ENCODE data around the gene LDLRAD2. TPM values are rescaled to one million over a fixed set of nuclear protein-coding genes. Genes with fewer than 3 reads are reported as not detected.

Gene LDLRAD2
- total RNA-seq, 1 donor from 2014 or later: 0.14 TPM

DNA sequence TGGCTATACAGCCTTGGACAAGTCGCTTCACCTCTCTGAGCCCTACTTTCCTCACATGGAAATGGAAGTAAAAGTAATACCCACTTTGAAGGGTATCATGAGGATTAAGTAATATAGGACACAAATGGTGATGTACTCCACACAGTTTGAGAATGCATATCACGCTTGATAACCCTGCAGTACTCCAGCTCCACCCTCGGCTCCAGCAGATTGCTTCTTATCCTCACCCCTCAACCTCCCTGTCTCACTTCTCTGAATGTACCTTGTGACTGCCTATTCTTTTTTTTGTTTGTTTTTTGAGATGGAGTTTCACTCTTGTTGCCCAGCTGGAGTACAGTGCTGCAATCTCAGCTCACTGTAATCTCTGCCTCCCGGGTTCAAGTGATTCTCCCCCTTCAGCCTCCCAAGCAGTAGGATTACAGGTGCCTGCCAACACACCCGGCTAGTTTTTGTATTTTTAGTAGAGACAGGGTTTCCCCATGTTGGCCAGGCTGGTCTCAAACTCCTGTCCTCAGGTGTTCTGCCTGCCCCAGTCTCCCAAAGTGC, 55.5 kb downstream of the LDLRAD2 start:
- Mint-ChIP-seq H3K36me3 (ENCODE audit: low read depth, unreplicated experiment) (peaks cover 26% of the 10 kb centered on the region), H3K27me3 (ENCODE audit: low read depth, unreplicated experiment) (no peaks in the 10 kb centered on the region), H3K4me1 (ENCODE audit: low read depth, unreplicated experiment) (peaks cover 4% of the 10 kb centered on the region), H3K27ac (ENCODE audit: unreplicated experiment) (no peak overlapping the region), H3K4me3 (ENCODE audit: unreplicated experiment) (no peak overlapping the region), H3K9me3 (ENCODE audit: unreplicated experiment) (no peaks in the 10 kb centered on the region)
- no peak for FAIRE-seq
- Histone ChIP-seq H3K27me3 (ENCODE audit: insufficient read depth, low read length) (no peaks in the 10 kb centered on the region), H2AFZ (ENCODE audit: low read depth, low read length) (no peak overlapping the region), H3K4me2 (ENCODE audit: low read length) (no peak overlapping the region), H3K9ac (ENCODE audit: low read length) (no peak overlapping the region), H3K36me3 (ENCODE audit: insufficient read depth, low read length) (peaks cover 9% of the 10 kb centered on the region), H3K4me3 (ENCODE audit: insufficient read depth, low read depth, low read length) (no peak overlapping the region), H4K20me1 (ENCODE audit: insufficient read depth, low read length) (peaks cover 44% of the 10 kb centered on the region), H3K27ac (ENCODE audit: low read depth, low read length) (no peak overlapping the region), H3K79me2 (ENCODE audit: insufficient read depth, low read length) (no peaks in the 10 kb centered on the region), H3K4me1 (ENCODE audit: insufficient read depth, low read length) (peaks cover 13% of the 10 kb centered on the region), H3K9me3 (ENCODE audit: insufficient read depth, low read depth, low read length) (no peaks in the 10 kb centered on the region)
- DNase-seq (ENCODE audit: low read depth): no peak
- no peak for TF ChIP-seq EZH2 (IDR thresholded peaks at IDR 0.05; ENCODE audit: insufficient read depth, low read length)
- TF ChIP-seq, protein P1, sequence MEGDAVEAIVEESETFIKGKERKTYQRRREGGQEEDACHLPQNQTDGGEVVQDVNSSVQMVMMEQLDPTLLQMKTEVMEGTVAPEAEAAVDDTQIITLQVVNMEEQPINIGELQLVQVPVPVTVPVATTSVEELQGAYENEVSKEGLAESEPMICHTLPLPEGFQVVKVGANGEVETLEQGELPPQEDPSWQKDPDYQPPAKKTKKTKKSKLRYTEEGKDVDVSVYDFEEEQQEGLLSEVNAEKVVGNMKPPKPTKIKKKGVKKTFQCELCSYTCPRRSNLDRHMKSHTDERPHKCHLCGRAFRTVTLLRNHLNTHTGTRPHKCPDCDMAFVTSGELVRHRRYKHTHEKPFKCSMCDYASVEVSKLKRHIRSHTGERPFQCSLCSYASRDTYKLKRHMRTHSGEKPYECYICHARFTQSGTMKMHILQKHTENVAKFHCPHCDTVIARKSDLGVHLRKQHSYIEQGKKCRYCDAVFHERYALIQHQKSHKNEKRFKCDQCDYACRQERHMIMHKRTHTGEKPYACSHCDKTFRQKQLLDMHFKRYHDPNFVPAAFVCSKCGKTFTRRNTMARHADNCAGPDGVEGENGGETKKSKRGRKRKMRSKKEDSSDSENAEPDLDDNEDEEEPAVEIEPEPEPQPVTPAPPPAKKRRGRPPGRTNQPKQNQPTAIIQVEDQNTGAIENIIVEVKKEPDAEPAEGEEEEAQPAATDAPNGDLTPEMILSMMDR (IDR thresholded peaks at IDR 0.05; ENCODE audit: insufficient read depth, low read depth, low read length): no peak

- FAIRE-seq: no peak
- Histone ChIP-seq H4K20me1 (ENCODE audit: insufficient read depth, low read length) (peaks cover 43% of the 10 kb centered on the region), H3K36me3 (ENCODE audit: insufficient read depth, low read length) (peaks cover 6% of the 10 kb centered on the region), H3K27me3 (ENCODE audit: insufficient read depth, low read length) (no peaks in the 10 kb centered on the region), H3K79me2 (ENCODE audit: insufficient read depth, low read length) (no peaks in the 10 kb centered on the region), H3K4me2 (ENCODE audit: low read length) (no peak overlapping the region), H3K4me3 (ENCODE audit: insufficient read depth, low read depth, low read length) (no peak overlapping the region), H3K9ac (ENCODE audit: low read length) (no peak overlapping the region), H3K4me1 (ENCODE audit: insufficient read depth, low read length) (peaks cover 13% of the 10 kb centered on the region), H3K27ac (ENCODE audit: low read depth, low read length) (no peak overlapping the region), H3K9me3 (ENCODE audit: insufficient read depth, low read depth, low read length) (no peaks in the 10 kb centered on the region), H2AFZ (ENCODE audit: low read depth, low read length) (no peak overlapping the region)
- no peak for DNase-seq (ENCODE audit: low read depth)
- Mint-ChIP-seq H3K27ac (ENCODE audit: unreplicated experiment) (no peak overlapping the region), H3K36me3 (ENCODE audit: low read depth, unreplicated experiment) (peaks cover 25% of the 10 kb centered on the region), H3K9me3 (ENCODE audit: unreplicated experiment) (no peaks in the 10 kb centered on the region), H3K4me3 (ENCODE audit: unreplicated experiment) (no peak overlapping the region), H3K4me1 (ENCODE audit: low read depth, unreplicated experiment) (peaks cover 4% of the 10 kb centered on the region), H3K27me3 (ENCODE audit: low read depth, unreplicated experiment) (no peaks in the 10 kb centered on the region)
- TF ChIP-seq, protein P1 (IDR thresholded peaks at IDR 0.05; ENCODE audit: insufficient read depth, low read depth, low read length): no peak
- no peak for TF ChIP-seq EZH2 (IDR thresholded peaks at IDR 0.05; ENCODE audit: insufficient read depth, low read length)
Observed at GRCh38 chr1:21868482-21868881, 56.4 kb downstream of the LDLRAD2 start.

- H3K36me3 Mint-ChIP-seq (ENCODE audit: low read depth, unreplicated experiment): peaks cover 27% of the 10 kb centered on the region
- no peak overlapping the region for H3K27ac Mint-ChIP-seq (ENCODE audit: unreplicated experiment)
- H3K4me1 Mint-ChIP-seq (ENCODE audit: low read depth, unreplicated experiment): peaks cover 4% of the 10 kb centered on the region
- peaks cover 43% of the 10 kb centered on the region for H4K20me1 ChIP-seq (ENCODE audit: insufficient read depth, low read length)
- H3K27ac ChIP-seq (ENCODE audit: low read depth, low read length): no peak overlapping the region
- no peak for TF ChIP-seq EZH2 (IDR thresholded peaks at IDR 0.05; ENCODE audit: insufficient read depth, low read length)
- TF ChIP-seq, protein P1 (IDR thresholded peaks at IDR 0.05; ENCODE audit: insufficient read depth, low read depth, low read length): no peak
- FAIRE-seq (no peak), DNase-seq (ENCODE audit: low read depth) (no peak)
- H3K27me3 ChIP-seq (ENCODE audit: insufficient read depth, low read length): no peaks in the 10 kb centered on the region
- H3K4me3 Mint-ChIP-seq (ENCODE audit: unreplicated experiment): no peak overlapping the region
- H3K4me2 ChIP-seq (ENCODE audit: low read length): no peak overlapping the region
- H2AFZ ChIP-seq (ENCODE audit: low read depth, low read length): no peak overlapping the region
- peaks cover 13% of the 10 kb centered on the region for H3K4me1 ChIP-seq (ENCODE audit: insufficient read depth, low read length)
- no peaks in the 10 kb centered on the region for H3K79me2 ChIP-seq (ENCODE audit: insufficient read depth, low read length)
- no peaks in the 10 kb centered on the region for H3K9me3 Mint-ChIP-seq (ENCODE audit: unreplicated experiment)
- no peak overlapping the region for H3K9ac ChIP-seq (ENCODE audit: low read length)
- no peaks in the 10 kb centered on the region for H3K27me3 Mint-ChIP-seq (ENCODE audit: low read depth, unreplicated experiment)
- no peak overlapping the region for H3K4me3 ChIP-seq (ENCODE audit: insufficient read depth, low read depth, low read length)
- H3K9me3 ChIP-seq (ENCODE audit: insufficient read depth, low read depth, low read length): no peaks in the 10 kb centered on the region
- peaks cover 8% of the 10 kb centered on the region for H3K36me3 ChIP-seq (ENCODE audit: insufficient read depth, low read length)
Observed at GRCh38 chr1:21868941-21869454, 56.9 kb downstream of the LDLRAD2 start.
